ENCODE results near the gene CCDC149. TPM values are rescaled to one million over a fixed set of nuclear protein-coding genes. Genes with fewer than 3 reads are reported as not detected.

CCDC149 gene
- total and polyA plus RNA-seq, 2 donors (not counting 1 experiment from before 2014, with no cell fraction given): not detected

DNA sequence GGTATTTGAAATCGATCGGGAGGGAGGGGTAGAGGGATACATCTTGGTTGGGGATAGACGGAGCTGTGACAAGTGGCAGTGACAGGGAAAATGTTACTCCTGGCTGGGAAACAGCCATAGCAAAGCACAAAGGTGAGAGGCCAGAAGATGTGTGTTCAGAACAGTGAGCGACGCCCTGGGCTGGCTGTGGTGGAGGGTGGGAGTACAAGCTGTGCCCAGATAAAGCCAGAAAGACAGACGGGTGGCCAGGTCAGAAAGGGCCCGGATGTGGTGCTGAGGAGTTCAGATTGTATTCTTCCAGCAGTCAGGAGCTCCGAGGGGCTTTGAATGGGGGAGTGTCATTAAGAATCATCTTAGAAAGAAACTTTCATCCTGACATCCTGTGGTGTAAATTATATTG is 27.9 kb downstream of the CCDC149 start:
- no peak overlapping the region for H3K9ac ChIP-seq (ENCODE audit: low read length)
- TF ChIP-seq EZH2 (IDR thresholded peaks at IDR 0.05; ENCODE audit: borderline replicate concordance, insufficient read depth, low read depth, low read length, poor library complexity, severe bottlenecking): no peak
- TF ChIP-seq, protein P1, sequence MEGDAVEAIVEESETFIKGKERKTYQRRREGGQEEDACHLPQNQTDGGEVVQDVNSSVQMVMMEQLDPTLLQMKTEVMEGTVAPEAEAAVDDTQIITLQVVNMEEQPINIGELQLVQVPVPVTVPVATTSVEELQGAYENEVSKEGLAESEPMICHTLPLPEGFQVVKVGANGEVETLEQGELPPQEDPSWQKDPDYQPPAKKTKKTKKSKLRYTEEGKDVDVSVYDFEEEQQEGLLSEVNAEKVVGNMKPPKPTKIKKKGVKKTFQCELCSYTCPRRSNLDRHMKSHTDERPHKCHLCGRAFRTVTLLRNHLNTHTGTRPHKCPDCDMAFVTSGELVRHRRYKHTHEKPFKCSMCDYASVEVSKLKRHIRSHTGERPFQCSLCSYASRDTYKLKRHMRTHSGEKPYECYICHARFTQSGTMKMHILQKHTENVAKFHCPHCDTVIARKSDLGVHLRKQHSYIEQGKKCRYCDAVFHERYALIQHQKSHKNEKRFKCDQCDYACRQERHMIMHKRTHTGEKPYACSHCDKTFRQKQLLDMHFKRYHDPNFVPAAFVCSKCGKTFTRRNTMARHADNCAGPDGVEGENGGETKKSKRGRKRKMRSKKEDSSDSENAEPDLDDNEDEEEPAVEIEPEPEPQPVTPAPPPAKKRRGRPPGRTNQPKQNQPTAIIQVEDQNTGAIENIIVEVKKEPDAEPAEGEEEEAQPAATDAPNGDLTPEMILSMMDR (IDR thresholded peaks at IDR 0.05): no peak
- H3K4me3 Mint-ChIP-seq: no peak overlapping the region
- H3K79me2 ChIP-seq (ENCODE audit: control insufficient read depth, insufficient read depth, low read length): no peaks in the 10 kb centered on the region
- H3K4me1 ChIP-seq (ENCODE audit: control insufficient read depth in 2 of 2, insufficient read depth in 2 of 2, low read length in 2 of 2): no peaks in the 10 kb centered on the region
- H3K27ac Mint-ChIP-seq: no peak overlapping the region
- no peak overlapping the region for H3K4me2 ChIP-seq (replicated peaks; ENCODE audit: low read depth, low read length, poor library complexity, severe bottlenecking)
- H3K27me3 Mint-ChIP-seq: peaks cover 5% of the 10 kb centered on the region
- no peak for ATAC-seq (ENCODE audit: low read depth)
- H3K4me1 Mint-ChIP-seq: no peaks in the 10 kb centered on the region
- no peak overlapping the region for H3K4me3 ChIP-seq (ENCODE audit: control extremely low read depth in 1 of 5, extremely low read depth in 1 of 5, insufficient read depth in 1 of 5, low read depth in 2 of 5, low read length in 4 of 5)
- POLR2A ChIA-PET: no interaction called here
- 85% methylated on average over 8 of the region's 8 CpGs for WGBS (ENCODE audit: insufficient coverage)
- H3K27ac ChIP-seq (ENCODE audit: low read length in 2 of 2): no peak overlapping the region
- intact Hi-C loops (cut with micrococcal nuclease): no loop called here
- CTCF ChIA-PET: interaction anchor here (0.6 kb wide), 1 partner anchor 229 kb away, joined by 4 read pairs; no protein-coding TSS in a partner anchor
- H4K20me1 ChIP-seq (ENCODE audit: control insufficient read depth, insufficient read depth, low read length, poor library complexity, severe bottlenecking): no peaks in the 10 kb centered on the region
- H3K27me3 ChIP-seq (replicated peaks in 1 of 4; ENCODE audit: control extremely low read depth in 1 of 4, control insufficient read depth in 3 of 4, insufficient read depth in 4 of 4, low read length in 3 of 4): no peaks in the 10 kb centered on the region
- no peak overlapping the region for H2AFZ ChIP-seq (ENCODE audit: insufficient read depth, low read depth, low read length, poor library complexity, severe bottlenecking)
- no peaks in the 10 kb centered on the region for H3K36me3 ChIP-seq (replicated peaks in 1 of 2; ENCODE audit: control extremely low read depth in 1 of 2, control insufficient read depth in 1 of 2, extremely low read depth in 1 of 2, insufficient read depth in 2 of 2, low read length in 1 of 2)
- H3K9me3 Mint-ChIP-seq (ENCODE audit: insufficient read depth): no peaks in the 10 kb centered on the region
- DNase-seq: no peak
- H3K9me3 ChIP-seq (ENCODE audit: control extremely low read depth in 1 of 3, control insufficient read depth in 2 of 3, insufficient read depth in 1 of 3, low read length in 2 of 3): peaks cover 0 to 3% (median 0%) of the 10 kb centered on the region in 3 donors

DNA sequence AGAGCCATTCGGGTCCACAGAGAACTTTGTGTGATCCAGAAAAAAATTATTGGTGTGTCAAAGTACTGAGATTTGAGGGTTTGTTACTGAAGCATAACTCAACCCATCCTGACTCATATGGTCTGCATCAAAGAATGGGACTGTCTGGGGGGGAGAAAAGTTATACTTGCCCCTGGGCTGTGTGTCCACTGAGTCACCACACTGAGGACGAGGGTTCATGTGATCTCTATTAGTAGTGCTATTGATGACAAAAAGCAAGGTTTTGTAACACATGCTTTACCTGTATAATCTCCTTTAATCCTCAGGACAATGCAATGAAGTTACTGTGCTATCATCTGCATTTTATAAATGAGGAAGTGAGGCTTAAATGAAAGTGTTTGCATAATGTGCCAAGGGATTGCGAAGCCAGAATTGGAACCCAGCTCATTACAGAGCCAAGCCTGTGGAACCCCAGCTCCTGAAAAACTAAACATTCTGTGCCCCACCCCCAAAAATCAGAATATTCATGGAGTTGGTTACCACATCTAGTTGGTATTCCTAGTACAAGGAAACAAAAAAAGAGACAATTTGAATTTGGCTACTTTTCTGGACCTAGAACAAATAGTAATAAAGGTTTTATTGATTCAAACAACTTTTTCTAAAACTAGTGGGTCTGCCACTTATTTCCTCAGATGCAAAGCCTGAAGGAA is 31.2 kb downstream of the CCDC149 start:
- no peak overlapping the region for H3K4me3 Mint-ChIP-seq
- intact Hi-C loops (cut with micrococcal nuclease): no loop called here
- DNase-seq: no peak
- no peaks in the 10 kb centered on the region for H3K9me3 Mint-ChIP-seq (ENCODE audit: insufficient read depth)
- H3K27ac ChIP-seq (ENCODE audit: low read length in 2 of 2): no peak overlapping the region
- no peak overlapping the region for H3K9ac ChIP-seq (ENCODE audit: low read length)
- no peaks in the 10 kb centered on the region for H4K20me1 ChIP-seq (ENCODE audit: control insufficient read depth, insufficient read depth, low read length, poor library complexity, severe bottlenecking)
- no peaks in the 10 kb centered on the region for H3K79me2 ChIP-seq (ENCODE audit: control insufficient read depth, insufficient read depth, low read length)
- TF ChIP-seq, protein P1 (IDR thresholded peaks at IDR 0.05): no peak
- TF ChIP-seq EZH2 (IDR thresholded peaks at IDR 0.05; ENCODE audit: borderline replicate concordance, insufficient read depth, low read depth, low read length, poor library complexity, severe bottlenecking): no peak
- CTCF ChIA-PET: no interaction called here
- no peaks in the 10 kb centered on the region for H3K4me1 Mint-ChIP-seq
- peaks cover 0 to 3% (median 0%) of the 10 kb centered on the region in 3 donors for H3K9me3 ChIP-seq (ENCODE audit: control extremely low read depth in 1 of 3, control insufficient read depth in 2 of 3, insufficient read depth in 1 of 3, low read length in 2 of 3)
- no peaks in the 10 kb centered on the region for H3K4me1 ChIP-seq (ENCODE audit: control insufficient read depth in 2 of 2, insufficient read depth in 2 of 2, low read length in 2 of 2)
- H3K27me3 Mint-ChIP-seq: peaks cover 5% of the 10 kb centered on the region
- H2AFZ ChIP-seq (ENCODE audit: insufficient read depth, low read depth, low read length, poor library complexity, severe bottlenecking): no peak overlapping the region
- no peak overlapping the region for H3K4me2 ChIP-seq (replicated peaks; ENCODE audit: low read depth, low read length, poor library complexity, severe bottlenecking)
- no peak overlapping the region for H3K4me3 ChIP-seq (ENCODE audit: control extremely low read depth in 1 of 5, extremely low read depth in 1 of 5, insufficient read depth in 1 of 5, low read depth in 2 of 5, low read length in 4 of 5)
- no peak for ATAC-seq (ENCODE audit: low read depth)
- no peak overlapping the region for H3K27ac Mint-ChIP-seq
- POLR2A ChIA-PET: no interaction called here
- H3K27me3 ChIP-seq (replicated peaks in 1 of 4; ENCODE audit: control extremely low read depth in 1 of 4, control insufficient read depth in 3 of 4, insufficient read depth in 4 of 4, low read length in 3 of 4): no peaks in the 10 kb centered on the region
- no peaks in the 10 kb centered on the region for H3K36me3 ChIP-seq (replicated peaks in 1 of 2; ENCODE audit: control extremely low read depth in 1 of 2, control insufficient read depth in 1 of 2, extremely low read depth in 1 of 2, insufficient read depth in 2 of 2, low read length in 1 of 2)
- WGBS (ENCODE audit: insufficient coverage): 100% methylated on average over 1 of the region's 3 CpGs
